OCI-LY7 (cell line): ENCODE data around the gene DIS3. TPM values are rescaled to one million over a fixed set of nuclear protein-coding genes. Genes with fewer than 3 reads are reported as not detected.

Source experiments
- BruUV-seq: library from RNA; stranded (reverse); fragments of 400-500 nt; replicated peaks from 2 replicates; lab custom pipeline; 2021; lab: Mats Ljungman, UMichigan
- CTCF ChIA-PET: fragments of 300-600 bp; sonication (Branson Sonifier 250); formaldehyde crosslinking; loops from one replicate; lab custom pipeline; 2022; ENCODE audit warnings: antibody characterized with exemption; ENCODE audit not compliant: unreplicated experiment; lab: Charles Lee
- POLR2A ChIA-PET: fragments of 300-600 bp; sonication (Branson Sonifier 250); formaldehyde crosslinking; loops from one replicate; lab custom pipeline; 2022; ENCODE audit warnings: antibody characterized with exemption; lab: Charles Lee
- DNase-seq: peaks from one replicate; pipeline ENCODE4 v3.0.0-alpha.2; 2015; ENCODE audit warnings: low spot score
- H2AFZ ChIP-seq: fragments of 200-600 bp; sonication (generic), shearing (Covaris generic); 2 replicates; pipeline ENCODE4 v1.6.1; 2014; ENCODE audit warnings: mild to moderate bottlenecking, antibody characterized with exemption, low read length, moderate library complexity
- H3K27ac ChIP-seq: fragments of 200-600 bp; sonication (generic); 2 replicates; pipeline ENCODE4 v1.5.1; 2014; ENCODE audit warnings: mixed run types, low read depth, mild to moderate bottlenecking, moderate library complexity, low read length, inconsistent platforms; ENCODE audit not compliant: poor library complexity, severe bottlenecking
- H3K36me3 ChIP-seq: fragments of 200-600 bp; sonication (generic); 2 replicates; pipeline ENCODE4 v1.6.1; 2014; ENCODE audit warnings: mild to moderate bottlenecking, antibody characterized with exemption, low read length, moderate library complexity, mixed read lengths; ENCODE audit not compliant: insufficient read depth
- H3K4me1 ChIP-seq: fragments of 200-600 bp; sonication (generic); 2 replicates; pipeline ENCODE4 v1.5.1; 2014; ENCODE audit warnings: mild to moderate bottlenecking, low read length; ENCODE audit not compliant: insufficient read depth, poor library complexity, severe bottlenecking
- H3K4me2 ChIP-seq: fragments of 200-600 bp; sonication (generic); 2 replicates; pipeline ENCODE4 v1.6.1; 2014; ENCODE audit warnings: mild to moderate bottlenecking, low read length
- H3K4me3 ChIP-seq: fragments of 200-600 bp; sonication (generic); 2 replicates; pipeline ENCODE4 v1.5.1; 2014; ENCODE audit warnings: mild to moderate bottlenecking, low read depth, low read length; ENCODE audit not compliant: poor library complexity, severe bottlenecking
- H3K79me2 ChIP-seq: fragments of 200-600 bp; sonication (generic); 2 replicates; pipeline ENCODE4 v1.6.1; 2016; ENCODE audit warnings: low read depth, mild to moderate bottlenecking, low read length, moderate library complexity, mixed read lengths; ENCODE audit not compliant: insufficient read depth
- H3K9me2 ChIP-seq: fragments of 200-600 bp; sonication (generic); 2 replicates; pipeline ENCODE4 v1.6.1; 2016; ENCODE audit warnings: mild to moderate bottlenecking, low read length, mixed read lengths; ENCODE audit not compliant: insufficient read depth
- H3K9me3 ChIP-seq: fragments of 200-600 bp; sonication (generic); 2 replicates; pipeline ENCODE4 v1.6.1; 2014; ENCODE audit warnings: mild to moderate bottlenecking, mixed run types, low read length, mixed read lengths
- H4K20me1 ChIP-seq: fragments of 200-600 bp; sonication (generic); 2 replicates; pipeline ENCODE4 v1.6.1; 2014; ENCODE audit warnings: mild to moderate bottlenecking, antibody characterized with exemption, low read length, moderate library complexity, mixed read lengths; ENCODE audit not compliant: insufficient read depth
- CTCF ChIP-seq: fragments of 200-600 bp; sonication (generic); conservative IDR thresholded peaks from 2 replicates; pipeline ENCODE4 v1.5.1; 2014; ENCODE audit warnings: mild to moderate bottlenecking, antibody characterized with exemption, low read length, moderate library complexity, mixed read lengths
- EZH2phosphoT487 ChIP-seq: fragments of 200-600 bp; sonication (generic); IDR thresholded peaks from 2 replicates; pipeline ENCODE4 v1.6.1; 2018; ENCODE audit warnings: low read depth, borderline replicate concordance, mild to moderate bottlenecking, mixed run types, antibody characterized with exemption, low read length, moderate library complexity, mixed read lengths
- intact Hi-C: fragments of 100-400 bp; cut with micrococcal nuclease; formaldehyde crosslinking; loops from one replicate; pipeline ENCODE4 v1.10.0; 2022; ENCODE audit not compliant: unreplicated experiment
- total RNA-seq, 2 experiments: library from RNA; depleted of rRNA in 1 of 2; stranded (reverse); fragments of >200 nt in 1 of 2; shearing (Covaris generic) in 1 of 2; gene quantifications; 2 replicates each; pipeline ENCODE4 v1.2.3, GENCODE V29; 2014 to 2022

DIS3 gene
- total RNA-seq, 2 experiments from 2014 or later, result 30.6 to 44.3 TPM

- peaks cover 57% of the 10 kb centered on the region for H3K79me2 ChIP-seq
- no peak overlapping the region for H2AFZ ChIP-seq
- intact Hi-C loops, result loop anchor here (5.0 kb wide), 1 partner anchor 37 kb away; no protein-coding TSS in a partner anchor
- H4K20me1 ChIP-seq, result peaks cover 29% of the 10 kb centered on the region
- ChIA-PET POLR2A (interaction anchor here (0.6 to 1.0 kb wide), 4 partner anchors 16 to 531 kb away, joined by 3 read pairs; no protein-coding TSS in a partner anchor), CTCF (no interaction called here)
- no peak overlapping the region for H3K4me2 ChIP-seq
- H3K27ac ChIP-seq, result no peak overlapping the region
- no peaks in the 10 kb centered on the region for H3K9me2 ChIP-seq
- no TSS peak for BruUV-seq
- TF ChIP-seq CTCF (no peak), EZH2phosphoT487 (no peak)
- H3K4me3 ChIP-seq, result no peak overlapping the region
- H3K9me3 ChIP-seq, result no peaks in the 10 kb centered on the region
- peaks cover 98% of the 10 kb centered on the region for H3K36me3 ChIP-seq
- peaks cover 10% of the 10 kb centered on the region for H3K4me1 ChIP-seq
- DNase-seq, result no peak
Observed at GRCh38 chr13:72774019-72774418, 7.7 kb downstream of the DIS3 start.

GRCh38 chr13:72763411-72763810 is 18.3 kb downstream of the DIS3 start:
- intact Hi-C loops, result no loop called here
- Histone ChIP-seq H3K4me1 (peaks cover 12% of the 10 kb centered on the region), H4K20me1 (peaks cover 5% of the 10 kb centered on the region; the same call in 1 of the 2 replicates), H3K79me2 (no peaks in the 10 kb centered on the region; the same call in 1 of the 2 replicates), H3K27ac (no peak overlapping the region), H3K9me3 (no peaks in the 10 kb centered on the region), H2AFZ (no peak overlapping the region), H3K4me3 (no peak overlapping the region), H3K4me2 (no peak overlapping the region), H3K9me2 (no peaks in the 10 kb centered on the region), H3K36me3 (peaks cover 100% of the 10 kb centered on the region)
- ChIA-PET CTCF (no interaction called here), POLR2A (no interaction called here)
- BruUV-seq, result no TSS peak
- no peak for DNase-seq
- TF ChIP-seq EZH2phosphoT487 (no peak), CTCF (no peak)

GRCh38 chr13:72760189-72760588 is 21.5 kb downstream of the DIS3 start:
- intact Hi-C loops, result no loop called here
- Histone ChIP-seq H4K20me1 (peaks cover 4% of the 10 kb centered on the region), H3K9me2 (no peaks in the 10 kb centered on the region), H3K36me3 (peaks cover 99% of the 10 kb centered on the region), H3K9me3 (no peaks in the 10 kb centered on the region), H3K4me2 (no peak overlapping the region), H3K4me3 (no peak overlapping the region), H3K27ac (no peak overlapping the region), H2AFZ (no peak overlapping the region), H3K79me2 (no peaks in the 10 kb centered on the region; the same call in 1 of the 2 replicates), H3K4me1 (peaks cover 12% of the 10 kb centered on the region)
- TF ChIP-seq EZH2phosphoT487, result no peak
- TF ChIP-seq CTCF, result no peak
- DNase-seq, result no peak
- BruUV-seq, result no TSS peak
- CTCF ChIA-PET, result no interaction called here
- POLR2A ChIA-PET, result no interaction called here
